ENCODE results near the gene RIPOR2. TPM values are rescaled to one million over a fixed set of nuclear protein-coding genes. Genes with fewer than 3 reads are reported as not detected.

RIPOR2 gene
- total RNA-seq, 1 donor from 2014 or later = 49.0 TPM

DNA sequence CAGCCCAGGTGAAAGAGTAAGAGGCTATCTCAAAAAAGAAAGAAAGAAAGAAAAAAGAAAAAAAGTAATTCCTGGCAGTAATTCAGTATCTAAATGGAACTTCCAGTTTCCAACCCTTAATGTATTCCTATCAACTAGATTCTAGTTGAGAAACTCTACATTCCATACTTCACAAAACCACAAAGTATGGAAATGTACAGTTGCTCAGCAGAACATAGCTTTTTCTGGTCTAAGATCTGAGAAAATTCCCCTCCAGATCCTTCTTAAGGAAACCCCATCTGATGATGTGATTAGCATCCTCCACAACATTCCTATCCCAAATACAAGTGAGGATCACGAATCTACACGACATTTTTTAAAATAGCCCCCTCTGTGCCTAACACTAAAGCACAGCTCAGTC is 140.7 kb downstream of the RIPOR2 start:
- no peak for DNase-seq (ENCODE audit: low spot score in 2 of 2)
- H3K27me3 ChIP-seq = no peaks in the 10 kb centered on the region
- TF ChIP-seq, protein P1, sequence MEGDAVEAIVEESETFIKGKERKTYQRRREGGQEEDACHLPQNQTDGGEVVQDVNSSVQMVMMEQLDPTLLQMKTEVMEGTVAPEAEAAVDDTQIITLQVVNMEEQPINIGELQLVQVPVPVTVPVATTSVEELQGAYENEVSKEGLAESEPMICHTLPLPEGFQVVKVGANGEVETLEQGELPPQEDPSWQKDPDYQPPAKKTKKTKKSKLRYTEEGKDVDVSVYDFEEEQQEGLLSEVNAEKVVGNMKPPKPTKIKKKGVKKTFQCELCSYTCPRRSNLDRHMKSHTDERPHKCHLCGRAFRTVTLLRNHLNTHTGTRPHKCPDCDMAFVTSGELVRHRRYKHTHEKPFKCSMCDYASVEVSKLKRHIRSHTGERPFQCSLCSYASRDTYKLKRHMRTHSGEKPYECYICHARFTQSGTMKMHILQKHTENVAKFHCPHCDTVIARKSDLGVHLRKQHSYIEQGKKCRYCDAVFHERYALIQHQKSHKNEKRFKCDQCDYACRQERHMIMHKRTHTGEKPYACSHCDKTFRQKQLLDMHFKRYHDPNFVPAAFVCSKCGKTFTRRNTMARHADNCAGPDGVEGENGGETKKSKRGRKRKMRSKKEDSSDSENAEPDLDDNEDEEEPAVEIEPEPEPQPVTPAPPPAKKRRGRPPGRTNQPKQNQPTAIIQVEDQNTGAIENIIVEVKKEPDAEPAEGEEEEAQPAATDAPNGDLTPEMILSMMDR (IDR thresholded peaks at IDR 0.05) = no peak
- no peak overlapping the region for H3K27ac ChIP-seq
- intact Hi-C loops (cut with DNase I) = no loop called here
- H3K9me3 ChIP-seq = no peaks in the 10 kb centered on the region
- H3K36me3 ChIP-seq = no peaks in the 10 kb centered on the region
- no peak overlapping the region for H3K4me3 ChIP-seq
- no peaks in the 10 kb centered on the region for H3K4me1 ChIP-seq

DNA sequence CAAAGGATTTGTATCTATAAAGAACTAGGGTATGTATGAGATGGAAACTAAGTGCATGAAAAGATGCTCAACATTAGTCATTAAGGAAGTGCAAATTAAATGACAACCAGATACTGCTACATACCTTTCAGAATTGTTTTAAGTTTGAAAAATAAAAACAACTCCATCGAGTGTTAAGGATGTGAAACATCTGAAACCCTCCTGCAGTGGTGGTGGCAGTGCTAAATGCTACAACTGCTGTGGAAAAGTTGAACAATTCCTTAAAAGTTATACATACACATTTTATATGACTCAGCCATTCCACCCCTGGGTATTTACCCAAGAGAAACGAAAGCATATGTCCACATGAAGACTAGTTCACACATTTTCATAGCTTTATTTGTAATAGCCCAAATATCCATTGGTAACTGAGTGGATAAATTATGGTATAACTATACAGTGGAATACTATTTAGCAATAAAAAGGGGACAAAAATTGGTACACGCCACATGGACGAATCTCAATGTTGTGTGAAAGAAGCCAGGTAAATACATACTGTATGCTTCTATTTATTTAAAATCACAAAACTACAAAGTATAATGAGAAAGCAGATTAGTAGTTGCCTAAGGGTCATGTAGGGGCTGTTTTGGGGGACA is 147.6 kb downstream of the RIPOR2 start:
- no peak for DNase-seq (ENCODE audit: low spot score in 2 of 2)
- intact Hi-C loops (cut with DNase I) = no loop called here
- Histone ChIP-seq H3K27me3 (no peaks in the 10 kb centered on the region), H3K9me3 (no peaks in the 10 kb centered on the region), H3K27ac (no peak overlapping the region), H3K4me1 (no peaks in the 10 kb centered on the region), H3K4me3 (no peak overlapping the region), H3K36me3 (peaks cover 16 to 19% of the 10 kb centered on the region in 2 donors)
- TF ChIP-seq, protein P1 (IDR thresholded peaks at IDR 0.05) = no peak

DNA sequence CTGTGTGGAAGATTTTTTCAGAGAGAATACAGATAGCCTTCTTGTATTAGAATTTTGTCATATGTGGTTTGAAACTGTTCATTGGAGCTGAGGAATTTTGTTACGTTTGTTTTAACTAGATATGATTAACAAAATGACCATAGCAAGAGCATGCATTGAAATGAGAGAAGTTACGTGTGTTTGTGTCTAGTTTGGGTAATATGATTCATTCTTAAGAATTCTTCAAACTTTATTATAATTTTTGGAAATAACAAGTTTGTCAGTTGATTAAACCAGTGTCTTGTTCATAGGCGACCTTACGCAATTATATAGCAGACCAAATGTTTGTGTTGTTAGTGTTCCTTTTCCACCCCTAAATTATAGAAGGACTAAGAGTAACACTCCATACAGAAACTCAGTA is 155.6 kb downstream of the RIPOR2 start:
- DNase-seq (ENCODE audit: low spot score in 2 of 2) = no peak

DNA sequence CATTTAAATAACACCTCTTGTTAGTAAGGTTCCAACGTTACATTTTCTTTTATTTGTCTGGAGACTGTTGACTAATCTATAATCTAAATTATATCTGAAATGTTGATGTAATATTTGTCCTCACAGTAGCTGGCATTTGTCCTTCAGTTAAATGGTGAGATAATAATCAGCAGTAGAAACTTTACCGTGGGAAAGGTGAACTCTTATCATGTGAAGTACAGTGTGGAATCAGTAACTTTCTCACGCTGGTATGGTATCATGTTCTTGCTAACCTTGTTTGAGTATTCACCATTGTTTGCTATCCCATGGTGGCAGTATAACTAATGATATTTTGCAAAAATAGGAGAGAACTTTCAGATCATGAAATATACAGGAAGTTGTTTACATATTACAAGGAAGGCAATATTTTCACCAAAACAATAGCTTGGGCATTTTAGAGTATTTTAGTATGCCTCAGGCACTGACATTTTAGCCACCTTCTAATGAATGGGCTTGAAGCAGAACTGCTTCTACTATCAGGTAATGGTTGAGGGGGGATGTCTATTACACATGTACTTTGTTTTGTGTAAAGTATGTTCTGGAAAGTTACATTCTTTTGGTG is 156.2 kb downstream of the RIPOR2 start:
- no peaks in the 10 kb centered on the region for H3K9me3 ChIP-seq
- H3K27me3 ChIP-seq = no peaks in the 10 kb centered on the region
- no peak for DNase-seq (ENCODE audit: low spot score in 2 of 2)
- no peak overlapping the region for H3K4me3 ChIP-seq
- no peak overlapping the region for H3K27ac ChIP-seq
- peaks cover 3 to 7% of the 10 kb centered on the region in 2 donors for H3K36me3 ChIP-seq
- intact Hi-C loops (cut with DNase I) = no loop called here
- TF ChIP-seq, protein P1 (IDR thresholded peaks at IDR 0.05) = no peak
- peaks cover 0 to 9% of the 10 kb centered on the region in 2 donors for H3K4me1 ChIP-seq

More for the DNA sequence above, 155.6 kb downstream of the RIPOR2 start:
- Histone ChIP-seq H3K4me1 (peaks cover 0 to 9% of the 10 kb centered on the region in 2 donors), H3K27me3 (no peaks in the 10 kb centered on the region), H3K9me3 (no peaks in the 10 kb centered on the region), H3K4me3 (no peak overlapping the region), H3K27ac (no peak overlapping the region), H3K36me3 (peaks cover 3 to 8% of the 10 kb centered on the region in 2 donors)
- intact Hi-C loops (cut with DNase I) = no loop called here
- TF ChIP-seq, protein P1 (IDR thresholded peaks at IDR 0.05) = no peak

DNA sequence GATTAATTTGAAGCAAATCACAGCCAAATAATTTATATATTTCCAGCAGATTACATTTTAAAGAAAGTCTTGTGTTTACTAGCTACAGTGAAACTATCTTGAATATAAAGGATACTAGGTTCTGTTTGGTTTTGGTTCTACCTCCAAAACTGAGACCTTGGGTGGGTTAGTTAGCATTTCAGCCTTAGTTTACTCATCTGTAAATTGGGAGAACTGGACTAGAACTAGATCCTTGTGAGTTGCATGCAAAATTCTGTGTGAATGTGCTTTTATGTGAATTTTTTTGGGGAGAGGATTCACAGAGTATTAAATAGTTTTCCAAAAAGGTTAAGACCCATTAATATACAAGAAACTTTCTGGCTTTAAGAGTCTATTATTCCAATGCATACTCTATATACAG is 156.9 kb downstream of the RIPOR2 start:
- intact Hi-C loops (cut with DNase I) = no loop called here
- TF ChIP-seq, protein P1 (IDR thresholded peaks at IDR 0.05) = no peak
- Histone ChIP-seq H3K27me3 (no peaks in the 10 kb centered on the region), H3K4me3 (no peak overlapping the region), H3K27ac (no peak overlapping the region), H3K36me3 (peaks cover under 1 to 3% of the 10 kb centered on the region in 2 donors), H3K4me1 (peaks cover 0 to 9% of the 10 kb centered on the region in 2 donors), H3K9me3 (no peaks in the 10 kb centered on the region)
- no peak for DNase-seq (ENCODE audit: low spot score in 2 of 2)

All from ascending aorta (tissue), 2 donors.